Spinal cord (tissue), 10 donors: Measurements from ENCODE around the gene DUSP8. TPM values are rescaled to one million over a fixed set of nuclear protein-coding genes. Genes with fewer than 3 reads are reported as not detected.

Experiments used
- DNase-seq, 6 donors: peaks; one replicate each; pipeline versions ENCODE4 v3.0.0 to v3.0.0-alpha.2; 2013 to 2015; ENCODE audit warnings: low spot score in 6 of 6, low read depth in 4 of 6
- H3K27ac ChIP-seq: one replicate; pipeline ENCODE4 v1.5.1; 2013; ENCODE audit warnings: low read depth, low read length, control low read depth
- H3K27me3 ChIP-seq: one replicate; pipeline ENCODE4 v1.6.1; 2013; ENCODE audit warnings: low read length; ENCODE audit not compliant: control insufficient read depth, insufficient read depth
- H3K36me3 ChIP-seq: one replicate; pipeline ENCODE4 v1.6.1; 2013; ENCODE audit warnings: low read length; ENCODE audit not compliant: control insufficient read depth, insufficient read depth
- H3K4me1 ChIP-seq: one replicate; pipeline ENCODE4 v1.6.1; 2013; ENCODE audit warnings: low read length; ENCODE audit not compliant: control insufficient read depth, insufficient read depth
- H3K4me3 ChIP-seq: one replicate; pipeline ENCODE4 v1.5.1; 2013; ENCODE audit warnings: low read depth, low read length, control low read depth
- H3K9me3 ChIP-seq: one replicate; pipeline ENCODE4 v1.6.1; 2013; ENCODE audit warnings: low read length; ENCODE audit not compliant: control insufficient read depth, insufficient read depth
- whole genome bisulfite sequencing: methylation state at CpG from one replicate; pipeline ENCODE4 v1.1.5; 2013; ENCODE audit warnings: missing lambda C conversion rate; ENCODE audit not compliant: insufficient coverage; 5-methylcytosine and 5-hydroxymethylcytosine counted together
- polyA plus RNA-seq, 2 donors: library from polyadenylated mRNA; unstranded; fragments of 120-200 nt; gene quantifications; one replicate each; pipeline ENCODE4 v1.2.1, GENCODE V29; 2013; ENCODE audit not compliant: insufficient read length in 2 of 2
- total RNA-seq, 2 donors: library from RNA; depleted of rRNA in 1 of 2; stranded (reverse); fragments of 120-200 nt in 1 of 2; fragments of >200 nt in 1 of 2; gene quantifications; one replicate each; pipeline versions ENCODE4 v1.2.3 to v1.2.4, GENCODE V29; 2013 to 2014
- donor health status: healthy.

DUSP8 gene
- total and polyA plus RNA-seq, 4 donors = 2.9 to 86.2 (median 38.2) TPM

DNA sequence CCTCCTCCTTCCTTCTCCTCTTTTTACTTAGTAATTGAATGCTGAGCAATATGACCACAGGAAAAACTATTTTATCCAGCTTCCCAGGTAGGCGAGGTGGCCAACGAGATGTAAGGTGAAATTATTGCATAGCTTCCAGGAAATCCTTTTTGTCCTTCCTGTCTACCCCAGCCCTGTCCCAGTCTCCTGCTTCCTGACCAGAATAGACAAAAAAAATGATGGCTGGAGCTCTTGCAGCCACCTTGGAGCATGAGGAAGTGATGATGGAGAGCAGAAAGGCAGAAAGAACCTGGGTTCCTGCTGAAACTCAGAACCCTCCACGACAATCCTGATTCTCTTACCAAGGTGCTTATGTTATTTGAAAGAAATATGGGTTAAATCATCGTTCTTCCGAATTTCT, 33.9 kb downstream of the DUSP8 start:
- no peak for DNase-seq
- H3K27me3 ChIP-seq = peaks cover 5% of the 10 kb centered on the region
- no peaks in the 10 kb centered on the region for H3K9me3 ChIP-seq
- no peak overlapping the region for H3K27ac ChIP-seq
- no CpG with 5 or more reads among the region's 5 CpGs for WGBS
- H3K4me3 ChIP-seq = no peak overlapping the region
- peaks cover 30% of the 10 kb centered on the region for H3K4me1 ChIP-seq
- peaks cover 23% of the 10 kb centered on the region for H3K36me3 ChIP-seq

DNA sequence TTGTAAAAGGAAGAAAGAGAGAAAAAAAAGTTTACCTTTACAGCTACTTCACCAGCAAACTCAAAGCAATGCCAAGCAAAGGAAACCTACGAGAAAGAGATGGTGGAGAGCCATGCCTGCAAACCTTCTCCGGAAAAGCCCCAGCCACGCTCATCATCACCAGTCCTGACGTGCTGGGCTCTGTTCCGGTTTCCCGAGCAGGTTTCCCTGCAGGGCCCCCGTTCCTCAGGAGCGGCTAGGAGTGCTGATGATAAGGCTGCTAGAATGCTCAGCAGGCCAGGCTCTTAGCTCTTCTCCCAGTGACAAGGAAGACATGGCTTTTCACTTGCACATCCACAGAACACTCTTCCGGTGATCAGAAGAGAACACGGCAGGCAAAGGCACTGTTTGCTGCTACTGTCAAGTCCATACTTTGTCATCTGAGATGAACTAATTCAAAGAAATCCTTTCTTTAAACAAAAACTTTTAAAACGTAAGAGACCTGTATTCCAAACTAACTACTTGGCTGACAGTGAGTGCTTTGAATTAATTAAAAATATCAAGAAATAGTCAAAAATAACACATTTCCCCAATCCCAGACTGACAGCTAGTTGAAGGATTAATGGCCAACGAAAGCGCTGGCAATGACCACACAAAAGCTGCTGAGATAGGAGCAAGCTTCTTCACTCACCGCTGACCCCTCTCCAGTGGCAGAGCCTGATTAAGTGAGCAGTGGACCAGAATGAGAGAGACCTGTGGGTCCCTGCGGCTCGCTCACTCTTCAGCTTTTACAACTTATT, 35.8 kb downstream of the DUSP8 start:
- peaks cover 5% of the 10 kb centered on the region for H3K27me3 ChIP-seq
- 79% methylated on average over 8 of the region's 16 CpGs for WGBS
- H3K27ac ChIP-seq = no peak overlapping the region
- peaks cover 35% of the 10 kb centered on the region for H3K36me3 ChIP-seq
- no peak overlapping the region for H3K4me3 ChIP-seq
- no peak for DNase-seq
- no peaks in the 10 kb centered on the region for H3K9me3 ChIP-seq
- peaks cover 39% of the 10 kb centered on the region for H3K4me1 ChIP-seq

DNA sequence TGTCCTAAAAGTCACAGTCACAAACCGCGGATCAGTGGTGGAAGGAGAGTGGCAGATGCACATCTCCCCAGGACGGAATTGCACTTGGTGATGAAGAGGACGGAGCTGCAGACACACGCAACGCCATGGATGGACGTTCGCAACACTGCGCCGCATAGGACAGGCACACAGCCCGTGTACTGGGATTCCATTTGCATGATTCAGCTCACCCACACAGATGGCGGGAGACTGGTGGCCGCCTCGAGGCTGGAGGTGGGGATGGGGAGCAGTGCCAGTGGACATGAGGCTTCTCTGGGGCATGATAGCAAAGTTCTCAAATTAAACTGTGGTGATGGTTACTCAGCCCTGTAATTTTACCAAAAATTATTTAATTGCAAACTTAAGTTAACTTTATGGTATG, 37.4 kb downstream of the DUSP8 start:
- Histone ChIP-seq H3K27me3 (peaks cover 5% of the 10 kb centered on the region), H3K9me3 (no peaks in the 10 kb centered on the region), H3K4me1 (peaks cover 49% of the 10 kb centered on the region), H3K4me3 (no peak overlapping the region), H3K27ac (no peak overlapping the region), H3K36me3 (peaks cover 40% of the 10 kb centered on the region)
- 85% methylated on average over 11 of the region's 14 CpGs for WGBS
- DNase-seq = no peak

DNA sequence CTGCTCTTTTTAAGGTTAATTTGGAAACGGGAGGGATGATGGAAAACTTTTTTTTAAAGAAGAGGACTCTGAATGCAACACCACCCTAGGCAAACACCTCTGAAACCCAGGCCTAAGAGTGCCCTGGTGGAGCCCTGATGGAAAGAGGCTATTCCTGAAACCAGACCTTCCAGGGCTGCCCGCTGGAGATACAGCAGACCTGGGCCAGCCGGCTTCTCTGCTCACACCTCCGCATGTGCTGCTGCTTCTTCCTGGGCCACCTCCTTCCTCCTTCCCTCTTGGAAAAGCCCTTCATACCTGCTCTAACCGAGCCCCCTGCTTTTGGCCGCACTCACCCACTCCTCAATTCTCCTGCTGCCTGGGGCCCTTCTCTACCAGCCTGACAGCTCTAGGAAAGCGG, 37.9 kb downstream of the DUSP8 start:
- Histone ChIP-seq H3K4me3 (no peak overlapping the region), H3K27me3 (peaks cover 5% of the 10 kb centered on the region), H3K27ac (no peak overlapping the region), H3K9me3 (no peaks in the 10 kb centered on the region), H3K36me3 (peaks cover 44% of the 10 kb centered on the region), H3K4me1 (peaks cover 54% of the 10 kb centered on the region)
- WGBS = 96% methylated on average over 6 of the region's 7 CpGs
- no peak for DNase-seq

DNA sequence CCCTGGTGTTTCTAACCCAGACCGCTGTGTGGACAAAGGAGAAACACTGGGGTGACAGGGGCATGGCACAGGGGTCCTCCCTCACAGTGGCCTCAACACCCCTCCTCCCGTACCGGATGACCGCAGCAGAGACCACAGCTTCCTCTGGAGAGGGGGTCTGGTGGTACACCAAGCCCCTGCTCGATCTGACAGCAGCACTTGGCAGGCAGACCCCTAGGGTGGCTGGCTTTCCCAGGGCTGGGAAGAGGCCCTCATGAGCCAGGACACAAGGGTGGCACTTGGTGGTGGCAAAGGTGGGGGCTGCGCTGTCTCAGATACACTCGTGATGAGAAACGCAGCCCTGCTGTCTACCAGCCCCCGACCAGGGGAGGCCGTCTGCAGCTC, 38.7 kb downstream of the DUSP8 start:
- no peak overlapping the region for H3K27ac ChIP-seq
- no peak overlapping the region for H3K4me3 ChIP-seq
- DNase-seq = no peak
- WGBS = 91% methylated on average over 8 of the region's 10 CpGs
- H3K36me3 ChIP-seq = peaks cover 44% of the 10 kb centered on the region
- H3K27me3 ChIP-seq = peaks cover 5% of the 10 kb centered on the region
- H3K4me1 ChIP-seq = peaks cover 56% of the 10 kb centered on the region
- no peaks in the 10 kb centered on the region for H3K9me3 ChIP-seq

DNA sequence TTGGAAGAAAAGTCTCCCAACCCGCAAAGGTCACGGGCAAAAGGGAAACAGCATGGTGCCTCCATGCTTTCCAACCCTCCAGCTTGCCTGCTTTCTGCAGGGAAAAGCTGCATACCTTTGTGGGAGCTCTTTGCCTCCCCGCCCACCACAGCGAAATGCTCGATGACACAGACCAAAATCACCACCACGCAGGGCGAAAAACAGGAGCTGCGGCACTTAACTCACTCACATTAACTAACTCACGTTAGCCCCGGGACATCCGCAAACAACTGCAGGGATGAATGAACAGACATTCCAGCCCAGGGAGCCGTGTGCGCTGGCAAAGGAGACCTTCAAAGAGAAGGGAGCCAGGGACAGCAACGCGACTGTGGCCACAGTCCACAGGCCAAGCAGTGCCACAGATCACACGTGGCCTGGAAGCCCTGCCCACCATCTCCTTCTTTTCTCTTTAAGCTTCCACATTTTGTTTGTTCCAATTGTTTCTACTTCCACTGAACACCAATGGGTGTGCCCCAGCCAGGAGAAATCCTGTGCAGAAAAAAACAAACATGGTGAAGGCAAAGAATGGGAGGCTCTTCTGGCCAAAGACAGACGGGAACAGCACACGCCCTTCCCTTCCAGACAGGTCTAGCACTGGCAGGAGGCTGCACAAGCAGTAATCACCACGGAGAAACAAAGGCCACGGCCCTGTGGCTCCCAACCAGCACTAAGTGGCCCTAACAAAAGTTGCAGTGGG, 39.3 kb downstream of the DUSP8 start:
- H3K27ac ChIP-seq = no peak overlapping the region
- H3K4me3 ChIP-seq = no peak overlapping the region

DNA sequence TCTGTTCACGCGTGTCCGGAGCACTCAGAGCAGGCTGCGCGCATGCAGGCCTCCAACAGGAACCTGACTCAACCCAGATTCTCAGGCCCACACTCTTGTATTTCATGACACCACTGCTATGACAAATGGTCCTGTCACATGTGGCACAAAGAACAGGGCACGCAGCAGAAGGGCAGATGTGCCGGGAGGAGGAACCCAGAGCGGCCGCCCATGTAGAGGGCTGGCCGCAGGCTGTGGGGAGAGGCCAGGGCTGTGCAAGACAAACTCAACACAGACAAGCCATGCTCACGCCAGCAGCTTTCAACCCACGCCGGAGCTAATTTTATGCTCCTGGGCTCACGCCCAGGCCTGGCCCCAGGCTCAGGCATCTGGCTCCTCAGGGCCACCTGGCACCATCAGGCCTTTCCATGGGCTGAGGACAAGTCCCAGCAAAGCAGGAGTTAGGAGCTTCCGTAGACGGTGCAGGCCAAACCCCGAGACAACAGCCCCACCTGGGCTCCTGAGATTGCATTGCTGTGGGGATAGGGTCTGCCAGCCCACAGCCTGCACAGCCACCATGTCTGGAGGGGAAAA, 40.0 kb downstream of the DUSP8 start:
- no peak overlapping the region for H3K4me3 ChIP-seq
- no peaks in the 10 kb centered on the region for H3K27me3 ChIP-seq
- no peak overlapping the region for H3K27ac ChIP-seq
- peaks cover 40% of the 10 kb centered on the region for H3K36me3 ChIP-seq
- 49% methylated on average over 17 of the region's 17 CpGs for WGBS
- no peaks in the 10 kb centered on the region for H3K9me3 ChIP-seq
- peak in 2 of 6 donors; percentile 55 to 75 for DNase-seq
- peaks cover 53% of the 10 kb centered on the region for H3K4me1 ChIP-seq

More for the DNA sequence above, 39.3 kb downstream of the DUSP8 start:
- H3K36me3 ChIP-seq = peaks cover 44% of the 10 kb centered on the region
- peaks cover 56% of the 10 kb centered on the region for H3K4me1 ChIP-seq
- DNase-seq = no peak
- no peaks in the 10 kb centered on the region for H3K27me3 ChIP-seq
- H3K9me3 ChIP-seq = no peaks in the 10 kb centered on the region
- WGBS = 63% methylated on average over 20 of the region's 20 CpGs

DNA sequence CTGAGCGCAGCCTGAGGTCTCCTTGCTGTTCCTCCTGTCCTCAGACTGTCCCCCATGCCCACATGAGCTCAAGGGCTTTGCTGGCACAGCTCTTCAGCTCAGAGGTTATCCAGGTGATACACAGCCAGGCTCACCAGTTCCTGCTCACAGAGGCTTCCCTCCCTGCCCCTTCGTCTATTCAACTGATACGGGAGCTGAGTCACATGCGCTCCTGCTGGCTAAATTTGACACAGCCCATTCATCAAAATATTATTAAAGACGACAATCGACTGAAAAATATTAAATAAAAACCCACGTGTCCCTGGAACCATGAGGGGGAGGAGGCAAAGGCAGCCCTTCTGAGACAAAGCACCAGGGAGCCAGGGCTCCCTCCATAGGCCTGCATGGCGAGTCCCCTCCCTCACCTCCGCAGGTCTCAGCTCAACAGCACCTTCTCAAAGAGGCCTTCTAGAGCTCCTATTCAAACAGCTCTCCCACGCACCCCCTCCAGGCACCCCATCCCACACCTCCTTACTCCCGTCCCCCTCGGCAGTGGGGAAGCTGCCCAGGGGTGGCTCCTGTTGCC, 40.5 kb downstream of the DUSP8 start:
- no peak overlapping the region for H3K27ac ChIP-seq
- H3K4me1 ChIP-seq = peaks cover 53% of the 10 kb centered on the region
- no peaks in the 10 kb centered on the region for H3K27me3 ChIP-seq
- 64% methylated on average over 11 of the region's 12 CpGs for WGBS
- DNase-seq = peak in 1 of 6 donors; percentile 62
- no peaks in the 10 kb centered on the region for H3K9me3 ChIP-seq
- peaks cover 44% of the 10 kb centered on the region for H3K36me3 ChIP-seq
- no peak overlapping the region for H3K4me3 ChIP-seq

DNA sequence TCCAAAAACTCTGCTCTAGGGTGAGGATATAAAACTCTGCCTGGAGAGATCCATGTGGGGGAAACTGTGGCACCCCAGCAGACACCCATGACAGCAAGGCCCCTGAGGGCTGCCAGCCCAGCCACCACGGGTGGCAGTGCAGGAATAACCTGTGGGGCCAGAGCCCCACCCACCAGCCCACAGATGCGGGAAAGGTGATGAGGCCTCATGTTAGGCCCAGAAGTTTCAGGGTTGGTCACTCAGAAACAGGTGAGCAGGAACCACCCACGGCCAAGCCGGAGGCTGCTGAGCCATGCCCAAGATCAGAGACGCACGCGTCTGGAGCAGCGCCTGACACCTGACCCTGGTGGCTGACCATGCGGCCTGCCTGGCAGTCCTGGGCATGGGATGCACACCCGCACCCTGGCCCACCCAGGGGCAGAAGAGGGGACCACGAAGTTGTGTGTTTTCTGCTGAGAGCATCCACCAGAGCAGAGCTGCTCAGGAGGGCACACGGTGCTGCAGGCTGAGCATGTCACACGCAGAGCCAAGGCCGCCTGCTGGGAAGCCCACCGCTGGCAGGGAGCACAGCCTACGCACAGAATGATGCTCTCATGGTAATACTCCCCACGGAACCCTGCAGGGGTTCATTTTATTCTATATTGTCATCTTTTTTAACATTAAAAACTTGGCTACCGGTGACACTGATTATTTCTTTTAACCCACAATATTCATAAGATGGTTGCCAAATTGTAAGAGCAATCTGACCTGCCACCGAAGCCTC, 41.2 kb downstream of the DUSP8 start:
- Histone ChIP-seq H3K4me3 (no peak overlapping the region), H3K27ac (no peak overlapping the region), H3K27me3 (no peaks in the 10 kb centered on the region), H3K36me3 (peaks cover 44% of the 10 kb centered on the region), H3K9me3 (no peaks in the 10 kb centered on the region), H3K4me1 (peaks cover 53% of the 10 kb centered on the region)
- 86% methylated on average over 17 of the region's 19 CpGs for WGBS
- peak in 1 of 6 donors; percentile 55 for DNase-seq
